Transverse colon (tissue), 4 donors: ENCODE results near the gene DAB2. TPM values are rescaled to one million over a fixed set of nuclear protein-coding genes. Genes with fewer than 3 reads are reported as not detected.

Experiments used
- DNase-seq: peaks from one replicate; pipeline ENCODE4 v3.0.0-alpha.2; 2019
- H3K27ac ChIP-seq, 4 donors: fragments of 200-600 bp; sonication (generic); 2 replicates each; pipeline ENCODE4 v1.5.1; 2016 to 2018; ENCODE audit warnings: inconsistent platforms in 4 of 4
- H3K27me3 ChIP-seq: fragments of 200-600 bp; sonication (generic); 2 replicates; pipeline ENCODE4 v1.5.1; 2017; ENCODE audit warnings: inconsistent platforms
- H3K36me3 ChIP-seq, 4 donors: fragments of 200-600 bp; sonication (generic); 2 replicates each; pipeline ENCODE4 v1.5.1; 2017 to 2019; ENCODE audit warnings: inconsistent platforms in 4 of 4
- H3K4me1 ChIP-seq, 4 donors: fragments of 200-600 bp; sonication (generic); 2 replicates each; pipeline ENCODE4 v1.5.1; 2017 to 2020; ENCODE audit warnings: inconsistent platforms in 4 of 4
- H3K4me3 ChIP-seq, 4 donors: fragments of 200-600 bp; sonication (generic); 1 replicate in 1 of 4; 2 replicates in 3 of 4; pipeline versions ENCODE4 v1.5.1 to v1.6.1; 2017 to 2019; ENCODE audit warnings: inconsistent platforms in 4 of 4
- H3K9me3 ChIP-seq, 2 donors: fragments of 200-600 bp; sonication (generic); 2 replicates each; pipeline ENCODE4 v1.5.1; 2017 to 2019; ENCODE audit warnings: inconsistent platforms in 2 of 2
- CTCF ChIP-seq, 5 experiments: fragments of 200-600 bp in 3 of 5; fragments of 450-650 bp in 2 of 5; sonication (generic) in 3 of 5; IDR thresholded peaks; 1 replicate in 2 of 5; 2 replicates in 3 of 5; pipeline ENCODE4 v1.5.1; 2016 to 2017; ENCODE audit warnings: antibody characterized with exemption in 5 of 5, inconsistent platforms in 3 of 5, mild to moderate bottlenecking in 2 of 5, moderate library complexity in 1 of 5
- EP300 ChIP-seq: sonication (generic); formaldehyde crosslinking; IDR thresholded peaks from one replicate; pipeline ENCODE4 v1.6.1; 2017; ENCODE audit warnings: antibody characterized with exemption, low read depth
- POLR2A ChIP-seq: fragments of 450-650 bp; IDR thresholded peaks from one replicate; pipeline ENCODE4 v1.6.1; 2016; ENCODE audit warnings: antibody characterized with exemption, mild to moderate bottlenecking, moderate library complexity
- POLR2AphosphoS5 ChIP-seq, 3 donors: sonication (generic); formaldehyde crosslinking; IDR thresholded peaks; one replicate each; pipeline ENCODE4 v1.6.1; 2016; ENCODE audit warnings: antibody characterized with exemption in 3 of 3
- WGBS, 2 donors: methylation state at CpG; one replicate each; pipeline ENCODE4 v1.1.5; 2018; ENCODE audit warnings: low coverage in 1 of 2; 5-methylcytosine and 5-hydroxymethylcytosine counted together
- in situ Hi-C, 4 donors: fragments of 200-750 bp; cut with MboI; loops; one replicate each; pipeline versions ENCODE4 v1.15.0 to v1.15.1; 2017; ENCODE audit warnings: low sequenced_read_pairs in 3 of 4, low pct_ligation_motif_present in 1 of 4, low pct_unique_long_range_greater_than_20kb in 1 of 4
- intact Hi-C: fragments of 100-400 bp; cut with DNase I; formaldehyde crosslinking; loops from one replicate; pipeline ENCODE4 v1.15.1; 2023; ENCODE audit warnings: low total_unique reads
- total RNA-seq, 4 donors: library from RNA; depleted of rRNA; stranded (reverse); fragments of >200 nt; gene quantifications; one replicate each; pipeline ENCODE4 v1.1.0, GENCODE V29; 2016

DAB2 gene
- total RNA-seq, 4 donors from 2014 or later: 34.4 to 143 (median 53.1) TPM

GRCh38 chr5:39433848-39434247 lies 9.1 kb upstream of the DAB2 start:
- Histone ChIP-seq H3K4me3 (no peak overlapping the region), H3K36me3 (no peaks in the 10 kb centered on the region), H3K27me3 (no peaks in the 10 kb centered on the region), H3K4me1 (peaks cover 0 to 26% (median 13%) of the 10 kb centered on the region in 4 donors), H3K9me3 (no peaks in the 10 kb centered on the region), H3K27ac (peak overlapping the region; percentile 20 to 53 (median 31))
- no peak for TF ChIP-seq POLR2AphosphoS5 (IDR thresholded peaks at IDR 0.05)
- no peak for TF ChIP-seq POLR2A
- TF ChIP-seq CTCF (IDR thresholded peaks at IDR 0.05): no peak
- TF ChIP-seq EP300: no peak
- no peak for DNase-seq
- 45 to 53% methylated on average over 4 of the region's 4 CpGs for WGBS, 2 donors
- intact Hi-C loops (no loop called here), in situ Hi-C loops (no loop called here)

GRCh38 chr5:39432696-39433530 lies 8.1 kb upstream of the DAB2 start:
- in situ Hi-C loops (no loop called here), intact Hi-C loops (no loop called here)
- Histone ChIP-seq H3K4me3 (no peak overlapping the region), H3K27ac (peak overlapping the region; percentile 30 to 53 (median 36)), H3K4me1 (peaks cover 0 to 31% (median 13%) of the 10 kb centered on the region in 4 donors), H3K36me3 (no peaks in the 10 kb centered on the region), H3K27me3 (no peaks in the 10 kb centered on the region), H3K9me3 (no peaks in the 10 kb centered on the region)
- DNase-seq: no peak
- no peak for TF ChIP-seq EP300
- no peak for TF ChIP-seq POLR2AphosphoS5 (IDR thresholded peaks at IDR 0.05)
- TF ChIP-seq CTCF (IDR thresholded peaks at IDR 0.05): no peak
- no peak for TF ChIP-seq POLR2A
- WGBS, 2 donors: 51 to 60% methylated on average over 9 to 12 of the region's 12 CpGs

- Histone ChIP-seq H3K4me3 (no peak overlapping the region), H3K27me3 (no peaks in the 10 kb centered on the region), H3K36me3 (no peaks in the 10 kb centered on the region), H3K9me3 (no peaks in the 10 kb centered on the region), H3K27ac (no peak overlapping the region), H3K4me1 (peaks cover 0 to 47% (median 22%) of the 10 kb centered on the region in 4 donors)
- in situ Hi-C loops (no loop called here), intact Hi-C loops (no loop called here)
- 25 to 62% methylated on average over 1 to 2 of the region's 2 CpGs for WGBS, 2 donors
- no peak for DNase-seq
- TF ChIP-seq POLR2AphosphoS5 (IDR thresholded peaks at IDR 0.05): no peak
- no peak for TF ChIP-seq POLR2A
- TF ChIP-seq EP300: no peak
- TF ChIP-seq CTCF (IDR thresholded peaks at IDR 0.05): no peak
These were observed 5.7 kb upstream of the DAB2 start for GRCh38 chr5:39430461-39430860.

- TF ChIP-seq EP300: no peak
- no peak for TF ChIP-seq POLR2AphosphoS5 (IDR thresholded peaks at IDR 0.05)
- no peak for TF ChIP-seq POLR2A
- no peak for TF ChIP-seq CTCF (IDR thresholded peaks at IDR 0.05)
- Histone ChIP-seq H3K4me3 (no peak overlapping the region), H3K9me3 (no peaks in the 10 kb centered on the region), H3K27ac (no peak overlapping the region), H3K27me3 (no peaks in the 10 kb centered on the region), H3K4me1 (peaks cover 0 to 50% (median 23%) of the 10 kb centered on the region in 4 donors), H3K36me3 (no peaks in the 10 kb centered on the region)
- 52 to 87% methylated on average over 4 of the region's 4 CpGs for WGBS, 2 donors
- in situ Hi-C loops (no loop called here), intact Hi-C loops (no loop called here)
- no peak for DNase-seq
These were observed 3.9 kb upstream of the DAB2 start for GRCh38 chr5:39428640-39429039.
